Endothelial cell (in vitro differentiated cells): ENCODE measurements around the gene TAP1. TPM values are rescaled to one million over a fixed set of nuclear protein-coding genes. Genes with fewer than 3 reads are reported as not detected.

Experiments used
- DNase-seq: peaks from one replicate; pipeline ENCODE4 v3.0.0; 2021; ENCODE audit warnings: low spot score
- H3K27ac Mint-ChIP-seq: one replicate; pipeline ENCODE4 v1.8.0; 2021; ENCODE audit warnings: mixed read lengths, inconsistent platforms; ENCODE audit not compliant: unreplicated experiment
- H3K27me3 Mint-ChIP-seq: one replicate; pipeline ENCODE4 v1.8.0; 2021; ENCODE audit warnings: mild to moderate bottlenecking, moderate library complexity, mixed read lengths, inconsistent platforms; ENCODE audit not compliant: unreplicated experiment
- H3K36me3 Mint-ChIP-seq: one replicate; pipeline ENCODE4 v1.8.0; 2021; ENCODE audit warnings: mild to moderate bottlenecking, low read depth, mixed read lengths, inconsistent platforms; ENCODE audit not compliant: unreplicated experiment
- H3K4me1 Mint-ChIP-seq: one replicate; pipeline ENCODE4 v1.8.0; 2021; ENCODE audit warnings: mild to moderate bottlenecking, mixed read lengths, inconsistent platforms; ENCODE audit not compliant: unreplicated experiment
- H3K4me3 Mint-ChIP-seq: one replicate; pipeline ENCODE4 v1.8.0; 2021; ENCODE audit warnings: mild to moderate bottlenecking, mixed read lengths, inconsistent platforms; ENCODE audit not compliant: unreplicated experiment
- H3K9me3 Mint-ChIP-seq: one replicate; pipeline ENCODE4 v1.8.0; 2021; ENCODE audit warnings: mixed read lengths, inconsistent platforms; ENCODE audit not compliant: unreplicated experiment
- CTCF ChIP-seq: fragments of 200-600 bp; sonication (generic); IDR thresholded peaks from one replicate; pipeline ENCODE4 v1.5.0; 2021; ENCODE audit warnings: antibody characterized with exemption; ENCODE audit not compliant: unreplicated experiment
- total RNA-seq: library from RNA; stranded (reverse); fragmentation: NEBNext Ultra II Directional; extraction: Animal tissue kit (Norgen Biotek cat#: 25700); gene quantifications from one replicate; pipeline ENCODE4 v1.2.1, GENCODE V29; 2021; ENCODE audit not compliant: unreplicated experiment

TAP1 gene
- total RNA-seq, 1 donor from 2014 or later: 1.6 TPM

DNA sequence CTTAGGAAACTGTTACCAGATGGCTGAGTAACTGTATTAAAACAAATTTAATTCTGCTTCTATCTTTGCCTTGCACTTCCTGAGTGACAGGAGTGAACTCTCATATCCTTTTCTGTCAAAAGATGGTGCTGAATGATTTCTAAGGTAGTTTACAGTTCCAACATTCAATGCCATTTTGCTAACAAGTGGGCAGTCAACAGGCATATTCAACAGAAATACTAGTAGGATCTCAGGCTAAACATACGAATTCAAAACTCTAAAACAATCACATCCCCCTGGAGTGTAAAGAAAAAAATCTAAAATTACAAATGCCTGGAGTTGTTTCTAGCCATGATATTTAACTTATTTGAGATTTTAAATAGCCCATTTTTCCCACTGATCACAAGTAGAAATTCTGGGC lies 7.2 kb upstream of the TAP1 start:
- no peak overlapping the region for H3K4me3 Mint-ChIP-seq
- no peak for TF ChIP-seq CTCF
- H3K27me3 Mint-ChIP-seq: no peaks in the 10 kb centered on the region
- no peaks in the 10 kb centered on the region for H3K9me3 Mint-ChIP-seq
- peaks cover 3% of the 10 kb centered on the region for H3K4me1 Mint-ChIP-seq
- H3K36me3 Mint-ChIP-seq: no peaks in the 10 kb centered on the region
- no peak for DNase-seq
- no peak overlapping the region for H3K27ac Mint-ChIP-seq

- Mint-ChIP-seq H3K27me3 (peaks cover 9% of the 10 kb centered on the region), H3K27ac (no peak overlapping the region), H3K4me3 (peak overlapping the region; percentile 50)
Measured at GRCh38 chr6:32858194-32858593, 4.7 kb upstream of the TAP1 start.

DNA sequence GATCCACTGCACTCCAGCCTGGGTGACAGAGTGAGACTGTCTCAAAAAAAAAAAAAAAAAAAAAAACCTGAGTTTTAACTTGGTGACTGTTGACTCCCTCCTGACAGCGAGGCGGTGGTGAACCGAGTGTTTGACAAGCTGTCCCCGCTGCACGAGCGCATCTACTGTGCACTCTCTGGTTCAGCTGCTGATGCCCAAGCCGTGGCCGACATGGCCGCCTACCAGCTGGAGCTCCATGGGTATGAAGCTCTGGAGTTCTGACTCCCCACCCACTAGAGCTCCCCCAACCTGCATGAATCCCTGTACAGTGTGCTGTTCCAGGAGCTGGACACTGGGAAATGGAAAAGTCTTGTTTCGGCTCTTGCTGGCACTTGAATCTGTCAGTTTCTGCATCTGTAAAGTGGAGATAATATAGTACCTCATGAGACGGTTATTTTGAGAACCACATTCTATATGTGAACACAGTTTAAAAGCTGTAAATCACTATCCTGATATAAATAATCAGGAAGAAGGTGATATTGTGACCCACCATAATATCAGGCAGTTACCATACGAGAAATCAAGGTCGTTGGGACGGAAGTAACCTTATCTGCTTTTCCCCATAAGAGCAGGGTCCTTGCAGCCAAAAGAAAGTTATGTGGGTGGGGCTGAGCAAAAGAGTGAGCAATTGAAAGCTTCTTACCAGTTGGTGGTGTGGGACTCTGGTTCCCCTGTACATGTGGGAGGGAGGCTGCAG lies 3.8 kb upstream of the TAP1 start:
- Mint-ChIP-seq H3K9me3 (no peaks in the 10 kb centered on the region), H3K27ac (no peak overlapping the region), H3K4me1 (peaks cover 10% of the 10 kb centered on the region), H3K4me3 (no peak overlapping the region), H3K27me3 (peaks cover 14% of the 10 kb centered on the region), H3K36me3 (no peaks in the 10 kb centered on the region)
- no peak for TF ChIP-seq CTCF
- DNase-seq: no peak

More at GRCh38 chr6:32858194-32858593, 4.7 kb upstream of the TAP1 start:
- Mint-ChIP-seq H3K9me3 (no peaks in the 10 kb centered on the region), H3K36me3 (no peaks in the 10 kb centered on the region), H3K4me1 (peaks cover 7% of the 10 kb centered on the region)
- no peak for DNase-seq
- TF ChIP-seq CTCF: no peak

- H3K4me3 Mint-ChIP-seq: no peak overlapping the region
- peaks cover 10% of the 10 kb centered on the region for H3K4me1 Mint-ChIP-seq
- DNase-seq: no peak
- no peaks in the 10 kb centered on the region for H3K9me3 Mint-ChIP-seq
- TF ChIP-seq CTCF: no peak
- H3K27ac Mint-ChIP-seq: no peak overlapping the region
- H3K27me3 Mint-ChIP-seq: peaks cover 18% of the 10 kb centered on the region
- H3K36me3 Mint-ChIP-seq: peaks cover 4% of the 10 kb centered on the region
Measured at GRCh38 chr6:32855467-32856174, 2.1 kb upstream of the TAP1 start.
